Measurements from ENCODE around the gene ZFYVE21.

The ZFYVE21 gene

DNA sequence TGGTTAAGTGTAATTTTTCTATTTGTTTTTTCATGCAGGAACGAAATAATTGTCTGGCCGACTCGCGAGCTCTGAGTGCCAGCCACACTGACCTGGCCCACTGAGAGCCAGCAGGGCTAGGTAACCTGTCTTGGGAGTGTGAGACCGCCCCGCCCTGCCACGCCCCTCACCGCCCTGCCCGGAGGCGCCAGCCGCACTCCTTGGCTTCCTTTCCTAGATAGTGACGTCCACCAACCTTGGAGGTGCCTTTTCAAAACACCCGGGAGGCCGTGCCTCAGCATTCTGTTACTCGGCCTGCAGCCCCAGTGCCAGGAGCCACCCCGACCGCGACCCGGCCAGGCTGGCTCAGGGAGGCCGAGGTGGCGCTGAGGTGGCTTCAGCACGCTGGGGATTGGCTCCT, 22.1 kb upstream of the ZFYVE21 start:
- Histone ChIP-seq H3K79me2 (peaks cover 28% of the 10 kb centered on the region), H3K9me3 (ENCODE audit: control insufficient read depth, low read length) (no peaks in the 10 kb centered on the region), H3K27ac (no peak overlapping the region), H3K4me2 (ENCODE audit: low read length) (no peak overlapping the region), H3K9ac (no peak overlapping the region), H2AFZ (no peak overlapping the region), H3K36me3 (ENCODE audit: control insufficient read depth, insufficient read depth, low read length) (no peaks in the 10 kb centered on the region), H3K27me3 (ENCODE audit: control insufficient read depth, insufficient read depth, low read length) (no peaks in the 10 kb centered on the region), H3K4me1 (no peaks in the 10 kb centered on the region), H3K4me3 (ENCODE audit: low read depth, low read length) (no peak overlapping the region)
- no peak for TF ChIP-seq CTCF (IDR thresholded peaks at IDR 0.05)

GRCh38 chr14:103694572-103695026, 21.0 kb upstream of the ZFYVE21 start:
- no peaks in the 10 kb centered on the region for H3K9me3 ChIP-seq (ENCODE audit: control insufficient read depth, low read length)
- no peak for TF ChIP-seq CTCF (IDR thresholded peaks at IDR 0.05)
- H3K79me2 ChIP-seq, result peaks cover 30% of the 10 kb centered on the region
- H2AFZ ChIP-seq, result no peak overlapping the region
- H3K4me1 ChIP-seq, result no peaks in the 10 kb centered on the region
- no peaks in the 10 kb centered on the region for H3K36me3 ChIP-seq (ENCODE audit: control insufficient read depth, insufficient read depth, low read length)
- no peak overlapping the region for H3K4me2 ChIP-seq (ENCODE audit: low read length)
- no peak overlapping the region for H3K27ac ChIP-seq
- no peak overlapping the region for H3K4me3 ChIP-seq (ENCODE audit: low read depth, low read length)
- no peak overlapping the region for H3K9ac ChIP-seq
- H3K27me3 ChIP-seq (ENCODE audit: control insufficient read depth, insufficient read depth, low read length), result no peaks in the 10 kb centered on the region

GRCh38 chr14:103695296-103696069, 20.1 kb upstream of the ZFYVE21 start:
- H3K27ac ChIP-seq, result no peak overlapping the region
- no peak overlapping the region for H3K9ac ChIP-seq
- no peak overlapping the region for H2AFZ ChIP-seq
- H3K27me3 ChIP-seq (ENCODE audit: control insufficient read depth, insufficient read depth, low read length), result no peaks in the 10 kb centered on the region
- no peaks in the 10 kb centered on the region for H3K4me1 ChIP-seq
- no peak overlapping the region for H3K4me3 ChIP-seq (ENCODE audit: low read depth, low read length)
- H3K4me2 ChIP-seq (ENCODE audit: low read length), result no peak overlapping the region
- no peaks in the 10 kb centered on the region for H3K9me3 ChIP-seq (ENCODE audit: control insufficient read depth, low read length)
- H3K36me3 ChIP-seq (ENCODE audit: control insufficient read depth, insufficient read depth, low read length), result no peaks in the 10 kb centered on the region
- peaks cover 30% of the 10 kb centered on the region for H3K79me2 ChIP-seq
- no peak for TF ChIP-seq CTCF (IDR thresholded peaks at IDR 0.05)

- H3K27ac ChIP-seq, result no peak overlapping the region
- TF ChIP-seq CTCF (IDR thresholded peaks at IDR 0.05), result no peak
- H2AFZ ChIP-seq, result no peak overlapping the region
- H3K9ac ChIP-seq, result no peak overlapping the region
- H3K9me3 ChIP-seq (ENCODE audit: control insufficient read depth, low read length), result no peaks in the 10 kb centered on the region
- no peaks in the 10 kb centered on the region for H3K4me1 ChIP-seq
- peaks cover 30% of the 10 kb centered on the region for H3K79me2 ChIP-seq
- no peak overlapping the region for H3K4me3 ChIP-seq (ENCODE audit: low read depth, low read length)
- no peak overlapping the region for H3K4me2 ChIP-seq (ENCODE audit: low read length)
- no peaks in the 10 kb centered on the region for H3K36me3 ChIP-seq (ENCODE audit: control insufficient read depth, insufficient read depth, low read length)
- no peaks in the 10 kb centered on the region for H3K27me3 ChIP-seq (ENCODE audit: control insufficient read depth, insufficient read depth, low read length)
Measured at GRCh38 chr14:103696070-103696402, 19.6 kb upstream of the ZFYVE21 start.

All from parathyroid adenoma (tissue), 2 donors.